HG03354 (cell line): ENCODE data around the gene ERBB3.
"Not testable (repeated sequence)": the region's sequence is repeated elsewhere in the genome, so short reads cannot be mapped to it uniquely, and the experiment has no call there.

Source experiments
- ATAC-seq: cut with Tn5 transposase; IDR thresholded peaks from one replicate; pipeline ENCODE4 v1.9.1; 2021; ENCODE audit warnings: mild to moderate bottlenecking; ENCODE audit not compliant: unreplicated experiment, poor library complexity, severe bottlenecking

The ERBB3 gene

DNA sequence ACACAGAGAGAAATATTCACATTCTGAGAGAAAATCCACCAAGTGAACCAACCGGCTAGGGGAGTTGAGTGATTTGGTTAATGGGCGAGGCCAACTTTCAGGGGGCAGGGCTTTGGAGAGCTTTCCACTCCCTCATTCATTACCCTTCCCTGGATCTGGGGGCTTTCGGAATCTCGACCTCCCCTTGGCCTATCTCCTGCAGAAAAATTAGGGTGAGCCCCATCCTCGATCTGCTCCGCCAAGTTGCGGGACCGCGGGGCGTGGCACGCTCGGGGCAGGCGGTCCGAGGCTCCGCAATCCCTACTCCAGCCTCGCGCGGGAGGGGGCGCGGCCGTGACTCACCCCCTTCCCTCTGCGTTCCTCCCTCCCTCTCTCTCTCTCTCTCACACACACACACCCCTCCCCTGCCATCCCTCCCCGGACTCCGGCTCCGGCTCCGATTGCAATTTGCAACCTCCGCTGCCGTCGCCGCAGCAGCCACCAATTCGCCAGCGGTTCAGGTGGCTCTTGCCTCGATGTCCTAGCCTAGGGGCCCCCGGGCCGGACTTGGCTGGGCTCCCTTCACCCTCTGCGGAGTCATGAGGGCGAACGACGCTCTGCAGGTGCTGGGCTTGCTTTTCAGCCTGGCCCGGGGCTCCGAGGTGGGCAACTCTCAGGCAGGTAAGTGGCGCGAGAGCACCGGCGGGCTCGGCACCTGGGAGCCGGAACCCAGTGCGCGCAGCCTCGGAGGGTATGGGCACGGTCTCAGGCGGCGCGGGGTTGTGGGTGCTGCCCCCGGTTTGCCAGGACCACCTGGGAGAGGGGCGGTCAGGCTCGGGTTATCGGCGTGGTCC, at the start of gene ERBB3:
Gene ERBB3 (plus strand): TSS at position 443 of the 833 bp plus-strand sequence. CDS start 136 bp downstream, at position 579.
- ATAC-seq, result peak; percentile 34

DNA sequence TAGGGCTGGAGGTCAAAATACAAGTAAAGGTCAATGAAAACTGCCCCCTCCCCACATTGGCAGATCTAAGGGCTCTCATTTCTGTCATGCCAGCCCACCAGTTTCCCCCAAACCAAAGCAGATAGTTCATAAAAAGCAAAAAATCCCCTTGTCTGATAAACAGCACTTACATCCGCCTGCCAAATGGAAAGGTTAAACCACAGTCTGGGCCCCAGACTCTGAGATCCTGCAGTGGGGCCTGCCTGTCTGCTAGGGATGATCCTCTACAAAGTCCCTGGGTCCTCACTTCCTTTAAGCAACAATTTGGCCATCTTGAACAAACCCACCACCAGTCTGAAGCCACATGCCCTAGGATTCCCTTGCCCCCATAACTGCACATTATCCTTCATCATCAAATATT, 48.0 kb upstream of the ERBB3 start:
- no peak for ATAC-seq

GRCh38 chr12:56034586-56035332, 45.2 kb upstream of the ERBB3 start:
- no peak for ATAC-seq

DNA sequence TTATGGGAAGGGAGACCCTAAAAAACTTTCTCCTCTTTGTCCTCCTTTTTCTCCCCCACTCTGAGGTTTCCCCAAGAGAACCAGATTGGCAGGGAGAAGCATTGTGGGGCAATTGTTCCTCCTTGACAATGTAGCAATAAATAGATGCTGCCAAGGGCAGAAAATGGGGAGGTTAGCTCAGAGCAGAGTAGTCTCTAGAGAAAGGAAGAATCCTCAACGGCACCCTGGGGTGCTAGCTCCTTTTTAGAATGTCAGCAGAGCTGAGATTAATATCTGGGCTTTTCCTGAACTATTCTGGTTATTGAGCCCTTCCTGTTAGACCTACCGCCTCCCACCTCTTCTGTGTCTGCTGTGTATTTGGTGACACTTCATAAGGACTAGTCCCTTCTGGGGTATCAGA, 42.8 kb upstream of the ERBB3 start:
- ATAC-seq, result no peak

DNA sequence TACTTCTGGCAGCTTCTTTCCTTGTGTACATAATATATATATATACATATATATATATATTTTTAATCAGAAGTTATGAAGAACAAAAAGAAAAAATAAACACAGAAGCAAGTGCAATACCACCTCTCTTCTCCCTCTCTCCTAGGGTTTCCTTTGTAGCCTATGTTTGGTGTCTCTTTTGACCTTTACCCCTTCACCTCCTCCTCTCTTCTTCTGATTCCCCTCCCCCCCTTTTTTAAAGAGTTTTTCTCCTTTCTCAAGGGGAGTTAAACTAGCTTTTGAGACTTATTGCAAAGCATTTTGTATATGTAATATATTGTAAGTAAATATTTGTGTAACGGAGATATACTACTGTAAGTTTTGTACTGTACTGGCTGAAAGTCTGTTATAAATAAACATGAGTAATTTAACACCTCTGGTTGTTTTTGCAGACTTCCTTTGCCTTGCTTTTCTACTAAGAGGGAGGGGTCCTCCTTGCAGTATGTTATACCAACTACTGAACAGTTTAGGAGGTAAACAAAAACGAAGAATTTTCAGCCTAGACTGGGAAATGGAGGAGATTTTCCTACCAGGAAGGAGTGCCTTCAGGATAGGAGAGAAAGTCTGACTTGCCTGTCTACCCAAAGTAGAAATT, 41.8 kb upstream of the ERBB3 start:
- no peak for ATAC-seq

GRCh38 chr12:56040151-56040550, 39.8 kb upstream of the ERBB3 start:
- no peak for ATAC-seq

DNA sequence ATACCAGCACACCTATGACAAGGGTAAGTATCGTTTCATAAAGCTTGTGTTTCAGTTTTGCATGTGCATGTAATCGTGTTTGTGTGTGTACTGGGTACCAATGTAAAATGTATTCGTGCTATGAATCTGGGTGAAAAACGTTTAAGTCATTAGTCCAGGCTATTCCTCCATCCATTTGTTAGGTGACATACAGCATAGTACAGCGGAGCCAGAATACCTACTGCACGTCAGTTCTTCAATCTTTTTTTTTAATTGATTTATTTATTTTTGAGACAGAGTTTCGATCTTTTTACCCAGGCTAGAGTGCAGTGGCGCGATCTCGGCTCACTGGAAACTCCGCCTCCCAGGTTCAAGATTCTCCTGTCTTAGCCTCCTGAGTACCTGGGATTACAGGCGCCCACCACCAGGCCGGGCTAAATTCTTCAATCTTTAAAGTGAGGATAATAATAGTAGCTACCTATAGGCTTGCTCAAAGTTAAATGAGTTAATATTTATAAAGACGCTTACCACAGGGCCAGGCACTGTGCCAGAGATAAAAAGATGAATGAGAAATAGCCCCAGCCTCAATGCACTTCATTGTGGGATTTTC, 38.9 kb upstream of the ERBB3 start:
- no peak for ATAC-seq

DNA sequence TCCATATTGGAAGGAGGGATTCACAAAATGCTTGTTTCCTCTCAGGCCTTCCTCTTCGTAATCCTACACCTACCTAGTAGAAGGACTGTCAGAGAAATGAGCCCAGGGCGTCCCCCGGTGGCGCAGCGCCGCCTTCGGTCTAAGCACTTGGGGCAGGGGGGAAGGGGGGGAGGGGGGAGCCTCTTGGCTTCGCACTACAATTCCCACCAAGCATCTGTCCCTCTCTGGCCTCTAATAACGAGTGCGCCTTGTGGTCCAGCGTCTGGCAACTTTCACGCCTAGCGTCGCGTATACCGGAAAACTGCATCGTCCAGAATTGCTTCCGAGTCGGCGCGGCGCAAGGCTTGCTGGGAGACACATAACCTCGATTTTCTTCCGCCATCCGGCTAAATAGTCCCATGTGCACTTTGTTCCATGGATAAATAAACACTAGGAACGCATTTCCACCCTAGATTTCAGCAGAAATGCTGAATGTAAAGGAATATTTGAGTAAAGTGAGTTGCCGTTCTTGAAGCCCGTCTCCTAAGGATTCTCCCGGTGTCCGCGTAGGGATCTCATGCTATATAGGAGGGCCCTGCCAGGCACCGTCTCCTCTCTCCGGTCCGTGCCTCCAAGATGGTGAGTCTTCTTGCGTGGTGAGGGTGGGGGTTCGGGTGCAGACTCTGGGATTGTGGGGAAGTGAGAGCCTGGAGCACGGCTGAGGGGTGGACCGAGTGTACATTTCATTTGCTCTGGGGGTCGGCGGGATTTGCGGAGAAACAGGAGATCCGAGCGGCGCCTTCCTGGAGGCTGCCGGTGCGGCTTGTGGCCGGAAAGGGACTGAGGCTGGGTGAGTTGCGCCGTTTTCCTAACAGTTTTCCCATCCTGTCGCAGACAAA, 38.2 kb upstream of the ERBB3 start, which contains the start of gene RPS26:
Gene RPS26 (plus strand): TSS at position 367 of the 878 bp plus-strand sequence. CDS start 249 bp downstream, at position 616.
- peak; percentile 96 for ATAC-seq

DNA sequence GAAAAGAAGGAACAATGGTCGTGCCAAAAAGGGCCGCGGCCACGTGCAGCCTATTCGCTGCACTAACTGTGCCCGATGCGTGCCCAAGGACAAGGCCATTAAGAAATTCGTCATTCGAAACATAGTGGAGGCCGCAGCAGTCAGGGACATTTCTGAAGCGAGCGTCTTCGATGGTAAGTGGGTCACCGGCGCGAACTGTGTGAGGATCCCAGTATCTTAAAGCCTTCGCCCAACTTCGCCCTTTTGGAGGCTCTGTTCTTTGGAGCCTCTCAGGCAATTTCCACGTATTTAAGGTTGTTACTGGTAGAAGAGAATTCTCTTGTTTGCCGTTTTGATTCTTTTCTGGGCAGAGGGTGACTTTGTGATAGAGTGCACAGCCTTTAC, 37.5 kb upstream of the ERBB3 start:
- ATAC-seq, result not testable (repeated sequence)

DNA sequence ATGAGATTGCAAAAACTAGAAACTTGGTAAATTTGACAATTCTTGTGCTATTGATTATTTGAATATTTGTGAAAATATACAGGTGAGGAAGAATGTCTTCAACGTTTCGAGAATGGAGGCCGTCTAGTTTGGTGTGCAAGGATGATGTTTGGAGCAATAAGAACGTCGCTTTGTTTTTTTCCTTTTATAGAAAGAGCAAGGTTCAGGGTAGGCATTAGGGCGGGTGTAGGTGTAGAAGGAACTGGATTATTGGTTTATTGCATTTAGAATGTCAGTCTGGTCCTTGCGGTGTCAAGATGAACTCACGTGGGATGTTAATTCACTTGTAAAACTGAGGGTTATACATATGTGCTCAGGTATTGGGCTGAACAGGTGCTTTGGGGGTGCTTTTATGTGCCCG, 37.1 kb upstream of the ERBB3 start:
- no peak for ATAC-seq

GRCh38 chr12:56046027-56046780, 33.8 kb upstream of the ERBB3 start:
- no peak for ATAC-seq

- ATAC-seq, result no peak
Measured at GRCh38 chr12:56053407-56053893, 26.5 kb upstream of the ERBB3 start.

DNA sequence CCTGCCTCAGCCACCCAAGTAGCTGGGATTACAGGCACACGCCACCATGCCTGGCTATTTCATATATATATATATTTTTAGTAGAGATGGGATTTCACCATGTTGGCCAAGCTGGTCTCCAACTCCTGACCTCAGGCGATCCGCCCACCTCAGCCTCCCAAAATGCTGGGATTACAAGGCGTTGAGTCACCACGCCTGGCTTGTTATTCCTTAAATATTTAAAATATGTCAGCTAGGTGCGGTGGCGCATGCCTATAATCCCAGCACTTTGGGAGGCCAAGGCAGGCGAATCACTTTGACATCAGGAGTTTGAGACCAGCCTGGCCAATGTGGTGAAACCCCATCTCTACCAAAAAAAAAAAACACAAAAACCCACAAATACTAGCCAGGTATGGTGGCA, 20.0 kb upstream of the ERBB3 start:
- ATAC-seq, result not testable (repeated sequence)

- ATAC-seq, result no peak
Measured at GRCh38 chr12:56061982-56062381, 18.0 kb upstream of the ERBB3 start.

GRCh38 chr12:56062996-56063395, 17.0 kb upstream of the ERBB3 start:
- ATAC-seq, result no peak

DNA sequence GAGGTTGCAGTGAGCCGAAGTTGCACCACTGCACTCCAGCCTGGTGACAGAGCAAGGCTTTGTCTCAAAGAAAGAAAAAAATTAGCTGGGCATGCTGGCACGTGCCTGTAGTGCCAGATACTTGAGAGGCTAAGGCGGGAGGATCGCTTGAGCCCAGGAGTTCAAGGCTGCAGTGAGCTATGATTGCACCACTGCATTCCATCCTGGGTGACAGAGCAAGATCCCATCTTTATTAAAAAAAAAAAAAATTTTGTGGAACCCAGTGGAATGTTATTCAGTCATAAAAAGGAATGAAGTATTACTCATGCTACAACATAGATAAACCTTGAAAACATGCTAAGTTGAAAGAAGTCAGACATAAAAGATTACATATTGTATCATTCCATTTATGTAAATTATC, 8.3 kb upstream of the ERBB3 start:
- no peak for ATAC-seq

GRCh38 chr12:56074396-56074795, 5.6 kb upstream of the ERBB3 start:
- ATAC-seq, result no peak

GRCh38 chr12:56077966-56078365, 2.0 kb upstream of the ERBB3 start:
- not testable (repeated sequence) for ATAC-seq
